Lower lobe of right lung (tissue), 2 donors: Measurements from ENCODE around the gene LRP1B. TPM values are rescaled to one million over a fixed set of nuclear protein-coding genes. Genes with fewer than 3 reads are reported as not detected.

Experiments
- ATAC-seq, 2 donors: fragments of 200-7000 bp; cut with Tn5 transposase; one replicate each; pipeline ENCODE4 v1.9.1; 2020 to 2022; ENCODE audit warnings: mild to moderate bottlenecking in 2 of 2, moderate library complexity in 2 of 2
- DNase-seq: peaks from one replicate; pipeline ENCODE4 v3.0.0-alpha.2; 2020
- H3K27ac ChIP-seq: fragments of 200-600 bp; one replicate; pipeline ENCODE4 v1.8.0; 2022
- H3K27me3 ChIP-seq: fragments of 200-600 bp; one replicate; pipeline ENCODE4 v1.8.0; 2022; ENCODE audit warnings: low read depth
- H3K36me3 ChIP-seq: fragments of 200-600 bp; one replicate; pipeline ENCODE4 v1.8.0; 2022; ENCODE audit warnings: mild to moderate bottlenecking
- H3K4me1 ChIP-seq: fragments of 200-600 bp; one replicate; pipeline ENCODE4 v1.8.0; 2022
- H3K4me3 ChIP-seq: fragments of 200-600 bp; one replicate; pipeline ENCODE4 v1.8.0; 2022; ENCODE audit warnings: mild to moderate bottlenecking
- H3K9me3 ChIP-seq: fragments of 200-600 bp; one replicate; pipeline ENCODE4 v1.8.0; 2022
- intact Hi-C: fragments of 100-400 bp; cut with DNase I; formaldehyde crosslinking; loops from one replicate; pipeline ENCODE4 v1.11.0; 2022
- total RNA-seq: library from RNA; stranded (reverse); fragmentation: NEBNext Ultra II Directional; extraction: Animal tissue kit (Norgen Biotek cat#: 25700); gene quantifications from one replicate; pipeline ENCODE4 v1.2.1, GENCODE V29; 2021
- TF ChIP-seq, protein P1 (sequence below): fragments of 200-600 bp; IDR thresholded peaks from one replicate; pipeline ENCODE4 v1.8.0; 2022; ENCODE audit warnings: antibody characterized with exemption, mild to moderate bottlenecking
- donor health status: DM: no; HTN: yes; CAD: no; lungs with severe emphysema.

The LRP1B gene
- total RNA-seq, 1 donor from 2014 or later = 0.09 TPM

DNA sequence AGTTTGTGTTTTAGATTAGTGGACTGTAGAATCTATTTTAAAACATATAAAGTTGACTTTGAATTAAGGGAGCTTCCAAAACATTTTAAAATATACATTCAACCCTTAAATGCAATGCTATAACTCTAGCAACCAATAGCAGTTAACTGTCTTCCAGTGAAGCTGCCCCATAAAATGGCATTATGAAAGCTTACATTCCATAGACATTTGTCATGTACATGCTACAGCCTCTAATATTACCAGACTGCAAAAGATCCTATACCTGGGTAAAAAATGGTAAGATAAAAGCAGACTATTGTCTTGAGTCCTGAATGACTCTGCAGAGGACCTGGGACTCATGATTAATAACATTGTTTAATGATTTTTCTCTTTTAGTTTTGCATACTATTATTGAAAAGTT lies 489.4 kb downstream of the LRP1B start:
- ATAC-seq = no peak
- no peaks in the 10 kb centered on the region for H3K27me3 ChIP-seq

DNA sequence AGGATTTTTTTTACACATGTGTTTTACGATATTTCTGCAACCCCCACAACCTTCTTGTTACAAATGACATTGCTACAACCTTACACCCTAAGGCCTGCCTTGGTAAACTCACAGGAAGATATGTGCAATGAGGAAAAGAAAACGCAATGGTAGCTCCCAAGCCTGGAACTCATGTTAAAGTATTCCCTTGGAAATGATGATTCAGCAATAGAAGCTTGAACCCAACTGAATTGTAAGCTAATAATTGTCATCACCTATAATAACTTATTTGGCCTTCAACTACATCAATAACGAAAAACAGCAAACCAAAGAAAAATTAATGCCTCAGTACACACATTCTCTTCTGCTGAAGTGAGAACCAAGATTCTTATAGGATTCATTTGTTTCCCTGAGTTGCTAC lies 491.0 kb downstream of the LRP1B start:
- H3K4me1 ChIP-seq = no peaks in the 10 kb centered on the region
- no peak overlapping the region for H3K4me3 ChIP-seq
- H3K9me3 ChIP-seq = no peaks in the 10 kb centered on the region
- H3K36me3 ChIP-seq = no peaks in the 10 kb centered on the region
- DNase-seq (no peak), ATAC-seq (no peak)
- TF ChIP-seq, protein P1, sequence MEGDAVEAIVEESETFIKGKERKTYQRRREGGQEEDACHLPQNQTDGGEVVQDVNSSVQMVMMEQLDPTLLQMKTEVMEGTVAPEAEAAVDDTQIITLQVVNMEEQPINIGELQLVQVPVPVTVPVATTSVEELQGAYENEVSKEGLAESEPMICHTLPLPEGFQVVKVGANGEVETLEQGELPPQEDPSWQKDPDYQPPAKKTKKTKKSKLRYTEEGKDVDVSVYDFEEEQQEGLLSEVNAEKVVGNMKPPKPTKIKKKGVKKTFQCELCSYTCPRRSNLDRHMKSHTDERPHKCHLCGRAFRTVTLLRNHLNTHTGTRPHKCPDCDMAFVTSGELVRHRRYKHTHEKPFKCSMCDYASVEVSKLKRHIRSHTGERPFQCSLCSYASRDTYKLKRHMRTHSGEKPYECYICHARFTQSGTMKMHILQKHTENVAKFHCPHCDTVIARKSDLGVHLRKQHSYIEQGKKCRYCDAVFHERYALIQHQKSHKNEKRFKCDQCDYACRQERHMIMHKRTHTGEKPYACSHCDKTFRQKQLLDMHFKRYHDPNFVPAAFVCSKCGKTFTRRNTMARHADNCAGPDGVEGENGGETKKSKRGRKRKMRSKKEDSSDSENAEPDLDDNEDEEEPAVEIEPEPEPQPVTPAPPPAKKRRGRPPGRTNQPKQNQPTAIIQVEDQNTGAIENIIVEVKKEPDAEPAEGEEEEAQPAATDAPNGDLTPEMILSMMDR = no peak
- intact Hi-C loops = no loop called here
- no peak overlapping the region for H3K27ac ChIP-seq
- H3K27me3 ChIP-seq = no peaks in the 10 kb centered on the region

More for the DNA sequence above, 489.4 kb downstream of the LRP1B start:
- H3K4me1 ChIP-seq = no peaks in the 10 kb centered on the region
- no peak for DNase-seq
- H3K9me3 ChIP-seq = no peaks in the 10 kb centered on the region
- TF ChIP-seq, protein P1 = no peak
- H3K4me3 ChIP-seq = no peak overlapping the region
- no peak overlapping the region for H3K27ac ChIP-seq
- intact Hi-C loops = no loop called here
- H3K36me3 ChIP-seq = no peaks in the 10 kb centered on the region

DNA sequence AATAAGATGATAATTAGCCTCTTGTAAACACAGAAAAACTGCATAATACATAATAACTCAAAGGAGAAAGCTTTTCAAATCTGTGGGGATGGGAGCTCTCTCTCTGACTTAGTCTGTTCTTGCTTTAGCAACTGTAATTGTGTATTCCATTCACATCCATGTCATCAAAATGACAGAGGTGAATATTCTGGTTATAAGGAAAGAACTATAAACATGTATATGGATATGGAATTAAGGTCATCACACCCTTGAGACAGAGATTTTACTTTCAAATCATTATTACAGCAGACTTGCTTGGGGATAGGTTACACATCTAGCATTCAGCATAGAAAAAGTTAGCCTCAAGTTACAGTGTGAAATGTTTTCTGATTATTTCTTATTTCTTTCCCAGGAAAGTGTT lies 497.7 kb downstream of the LRP1B start:
- Histone ChIP-seq H3K4me3 (no peak overlapping the region), H3K9me3 (no peaks in the 10 kb centered on the region), H3K27me3 (no peaks in the 10 kb centered on the region), H3K27ac (no peak overlapping the region), H3K4me1 (no peaks in the 10 kb centered on the region), H3K36me3 (no peaks in the 10 kb centered on the region)
- ATAC-seq (no peak), DNase-seq (no peak)
- TF ChIP-seq, protein P1 = no peak
- intact Hi-C loops = no loop called here

DNA sequence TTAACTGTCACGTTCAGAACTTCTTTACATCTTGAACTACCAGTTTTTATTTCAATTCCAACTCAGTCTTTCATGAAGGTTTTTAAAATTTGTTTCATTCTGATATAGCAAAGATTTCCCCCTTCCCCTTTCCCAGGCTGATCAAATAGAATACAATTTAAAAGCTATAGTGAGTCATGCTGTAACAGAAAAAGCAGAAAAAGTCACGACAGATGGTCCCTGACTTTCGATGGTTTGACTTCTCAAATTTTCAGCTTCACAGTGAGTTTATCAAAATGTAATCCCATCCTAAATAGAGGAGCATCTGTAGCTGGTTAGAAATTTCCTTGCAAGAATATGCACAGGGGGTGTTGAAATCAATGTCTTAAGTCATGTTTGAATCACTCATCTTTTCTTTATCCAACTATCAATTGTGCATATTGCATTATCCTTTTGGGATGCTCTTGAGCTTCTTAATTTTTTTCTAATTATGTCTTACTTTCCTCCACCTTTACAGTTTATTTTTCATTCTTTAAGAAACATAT lies 500.3 kb downstream of the LRP1B start:
- DNase-seq = no peak
- no peaks in the 10 kb centered on the region for H3K36me3 ChIP-seq
- no peak overlapping the region for H3K4me3 ChIP-seq
- no peaks in the 10 kb centered on the region for H3K27me3 ChIP-seq
- no peak for ATAC-seq
- TF ChIP-seq, protein P1 = no peak
- no peak overlapping the region for H3K27ac ChIP-seq
- no peaks in the 10 kb centered on the region for H3K4me1 ChIP-seq
- intact Hi-C loops = no loop called here
- H3K9me3 ChIP-seq = no peaks in the 10 kb centered on the region

DNA sequence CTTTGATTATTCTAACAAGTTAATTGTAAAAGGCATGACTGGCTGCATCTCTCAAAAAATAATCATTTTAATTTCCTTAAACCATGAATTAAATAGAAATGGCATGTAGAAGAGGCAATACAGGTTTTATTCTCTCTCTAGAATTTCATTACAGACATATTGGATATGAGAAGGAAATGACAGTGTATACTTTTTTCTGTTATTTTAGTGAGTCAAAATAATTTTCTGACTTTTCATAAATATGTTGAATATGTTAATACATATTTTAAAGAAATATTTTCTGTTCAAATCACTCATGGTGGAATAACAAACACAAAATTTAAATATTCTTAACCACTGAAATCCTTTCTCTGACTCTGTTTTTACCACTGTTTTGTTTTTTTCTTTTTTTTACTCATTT lies 510.4 kb downstream of the LRP1B start:
- H3K36me3 ChIP-seq = no peaks in the 10 kb centered on the region
- ATAC-seq = no peak
- H3K27ac ChIP-seq = no peak overlapping the region
- no peaks in the 10 kb centered on the region for H3K27me3 ChIP-seq
- intact Hi-C loops = no loop called here
- H3K4me1 ChIP-seq = no peaks in the 10 kb centered on the region
- TF ChIP-seq, protein P1 = no peak
- no peak for DNase-seq
- no peaks in the 10 kb centered on the region for H3K9me3 ChIP-seq
- no peak overlapping the region for H3K4me3 ChIP-seq

DNA sequence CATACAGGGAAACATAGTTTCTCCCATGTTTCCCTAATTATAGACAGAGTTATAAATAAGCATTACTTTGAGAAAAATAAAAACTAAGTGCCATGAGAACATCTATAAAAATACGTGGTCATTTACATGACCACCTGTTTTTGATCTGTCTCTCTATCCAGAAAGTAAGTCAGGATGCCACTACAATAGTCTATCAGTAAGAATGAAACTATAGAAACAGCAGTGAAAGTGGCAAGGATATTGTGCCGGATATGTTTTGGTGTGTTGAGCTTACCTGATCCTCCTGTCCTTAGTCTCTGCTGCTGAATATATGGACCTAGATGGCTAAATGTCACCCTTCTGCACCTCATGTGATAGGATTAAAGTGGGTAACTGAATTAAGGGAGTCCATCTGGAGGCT lies 512.4 kb downstream of the LRP1B start:
- Histone ChIP-seq H3K4me3 (no peak overlapping the region), H3K36me3 (no peaks in the 10 kb centered on the region), H3K27ac (no peak overlapping the region), H3K27me3 (no peaks in the 10 kb centered on the region), H3K4me1 (no peaks in the 10 kb centered on the region), H3K9me3 (no peaks in the 10 kb centered on the region)
- ATAC-seq (no peak), DNase-seq (no peak)
- TF ChIP-seq, protein P1 = no peak
- intact Hi-C loops = no loop called here
